K562 (cell line): ENCODE data around the gene MYH9.

Experiments used
- POLR2A ChIP-seq: fragments of 450-650 bp; conservative IDR thresholded peaks from 2 replicates; pipeline ENCODE4 v1.6.1; 2016
- RNF2 ChIP-seq: sonication (generic); IDR thresholded peaks from 2 replicates; pipeline ENCODE4 v1.6.1; 2016
- TEAD4 ChIP-seq, 2 experiments: sonication (generic) in 1 of 2; formaldehyde crosslinking in 1 of 2; IDR thresholded peaks; 2 replicates each; pipeline versions ENCODE4 v1.6.1 to v1.8.0; 2012 to 2022; ENCODE audit warnings: borderline replicate concordance in 1 of 2, inconsistent platforms in 1 of 2, low read length in 1 of 2, mild to moderate bottlenecking in 1 of 2, missing genetic modification reagents in 1 of 2
- TF ChIP-seq, protein P1 (sequence below): fragments of 450-650 bp; IDR thresholded peaks from 2 replicates; pipeline ENCODE4 v1.6.1; 2016; ENCODE audit warnings: antibody characterized with exemption
- TF ChIP-seq, protein P2 (sequence below), 2 experiments: IDR thresholded peaks; 2 replicates each; pipeline ENCODE4 v1.6.1; 2012; ENCODE audit warnings: improper control_type of control experiment in 2 of 2, low read depth in 2 of 2, low read length in 2 of 2, borderline replicate concordance in 1 of 2

DNA sequence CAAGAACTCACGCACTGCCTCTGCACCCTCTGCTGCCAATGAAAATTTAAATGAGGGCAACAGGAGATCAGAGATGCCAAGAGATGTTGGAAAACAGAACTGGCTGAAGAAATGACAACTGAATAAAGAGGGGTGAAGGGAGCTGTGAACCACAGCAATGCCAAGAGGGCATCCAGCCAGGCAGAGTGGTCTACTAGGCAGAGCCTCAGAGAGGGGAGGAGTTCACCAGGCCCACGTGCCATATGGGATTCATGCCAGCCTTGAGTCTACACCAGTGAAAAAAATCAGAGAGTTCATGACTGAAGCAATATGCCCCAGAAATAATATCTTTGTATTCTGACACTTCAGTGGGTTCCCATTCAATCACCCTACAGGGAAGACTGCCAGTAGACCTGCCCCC, 152.8 kb downstream of the MYH9 start:
- TF ChIP-seq POLR2A (no peak), RNF2 (no peak), TEAD4 (IDR thresholded peaks at IDR 0.05; ENCODE audit: low read length) (no peak), TEAD4 (CRISPR knock-in tag; IDR thresholded peaks at IDR 0.05; ENCODE audit: borderline replicate concordance) (no peak)
- TF ChIP-seq, protein P1, sequence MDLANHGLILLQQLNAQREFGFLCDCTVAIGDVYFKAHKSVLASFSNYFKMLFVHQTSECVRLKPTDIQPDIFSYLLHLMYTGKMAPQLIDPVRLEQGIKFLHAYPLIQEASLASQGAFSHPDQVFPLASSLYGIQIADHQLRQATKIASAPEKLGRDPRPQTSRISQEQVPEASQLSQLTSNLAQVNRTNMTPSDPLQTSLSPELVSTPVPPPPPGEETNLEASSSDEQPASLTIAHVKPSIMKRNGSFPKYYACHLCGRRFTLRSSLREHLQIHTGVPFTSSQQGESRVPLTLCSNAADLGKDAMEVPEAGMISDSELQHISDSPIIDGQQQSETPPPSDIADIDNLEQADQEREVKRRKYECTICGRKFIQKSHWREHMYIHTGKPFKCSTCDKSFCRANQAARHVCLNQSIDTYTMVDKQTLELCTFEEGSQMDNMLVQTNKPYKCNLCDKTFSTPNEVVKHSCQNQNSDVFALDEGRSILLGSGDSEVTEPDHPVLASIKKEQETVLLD: no peak
- TF ChIP-seq, protein P2, sequence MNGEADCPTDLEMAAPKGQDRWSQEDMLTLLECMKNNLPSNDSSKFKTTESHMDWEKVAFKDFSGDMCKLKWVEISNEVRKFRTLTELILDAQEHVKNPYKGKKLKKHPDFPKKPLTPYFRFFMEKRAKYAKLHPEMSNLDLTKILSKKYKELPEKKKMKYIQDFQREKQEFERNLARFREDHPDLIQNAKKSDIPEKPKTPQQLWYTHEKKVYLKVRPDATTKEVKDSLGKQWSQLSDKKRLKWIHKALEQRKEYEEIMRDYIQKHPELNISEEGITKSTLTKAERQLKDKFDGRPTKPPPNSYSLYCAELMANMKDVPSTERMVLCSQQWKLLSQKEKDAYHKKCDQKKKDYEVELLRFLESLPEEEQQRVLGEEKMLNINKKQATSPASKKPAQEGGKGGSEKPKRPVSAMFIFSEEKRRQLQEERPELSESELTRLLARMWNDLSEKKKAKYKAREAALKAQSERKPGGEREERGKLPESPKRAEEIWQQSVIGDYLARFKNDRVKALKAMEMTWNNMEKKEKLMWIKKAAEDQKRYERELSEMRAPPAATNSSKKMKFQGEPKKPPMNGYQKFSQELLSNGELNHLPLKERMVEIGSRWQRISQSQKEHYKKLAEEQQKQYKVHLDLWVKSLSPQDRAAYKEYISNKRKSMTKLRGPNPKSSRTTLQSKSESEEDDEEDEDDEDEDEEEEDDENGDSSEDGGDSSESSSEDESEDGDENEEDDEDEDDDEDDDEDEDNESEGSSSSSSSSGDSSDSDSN (IDR thresholded peaks at IDR 0.05; ENCODE audit: borderline replicate concordance in 1 of 2, low read depth in 2 of 2, low read length in 2 of 2): no peak
